ENCODE results near the gene S100A10.

DNA sequence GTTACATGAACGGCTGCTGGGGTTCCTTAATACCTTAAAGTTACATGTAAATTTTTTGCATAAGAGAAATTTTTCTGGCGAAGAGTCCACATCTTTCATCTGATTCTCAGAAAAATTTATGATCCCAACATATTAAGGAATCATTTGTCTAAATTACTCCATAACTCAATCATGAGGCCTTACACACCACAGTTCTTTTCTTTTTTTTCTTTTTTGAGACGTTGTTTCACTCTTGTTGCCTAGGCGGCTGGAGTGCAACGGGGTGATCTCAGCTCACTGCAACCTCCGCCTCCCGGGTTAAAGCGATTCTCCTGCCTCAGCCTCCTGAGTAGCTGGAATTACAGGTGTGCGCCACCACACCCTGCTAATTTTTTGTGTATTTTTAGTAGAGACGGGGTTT, 45.2 kb upstream of the S100A10 start:
- TF ChIP-seq, protein P1, sequence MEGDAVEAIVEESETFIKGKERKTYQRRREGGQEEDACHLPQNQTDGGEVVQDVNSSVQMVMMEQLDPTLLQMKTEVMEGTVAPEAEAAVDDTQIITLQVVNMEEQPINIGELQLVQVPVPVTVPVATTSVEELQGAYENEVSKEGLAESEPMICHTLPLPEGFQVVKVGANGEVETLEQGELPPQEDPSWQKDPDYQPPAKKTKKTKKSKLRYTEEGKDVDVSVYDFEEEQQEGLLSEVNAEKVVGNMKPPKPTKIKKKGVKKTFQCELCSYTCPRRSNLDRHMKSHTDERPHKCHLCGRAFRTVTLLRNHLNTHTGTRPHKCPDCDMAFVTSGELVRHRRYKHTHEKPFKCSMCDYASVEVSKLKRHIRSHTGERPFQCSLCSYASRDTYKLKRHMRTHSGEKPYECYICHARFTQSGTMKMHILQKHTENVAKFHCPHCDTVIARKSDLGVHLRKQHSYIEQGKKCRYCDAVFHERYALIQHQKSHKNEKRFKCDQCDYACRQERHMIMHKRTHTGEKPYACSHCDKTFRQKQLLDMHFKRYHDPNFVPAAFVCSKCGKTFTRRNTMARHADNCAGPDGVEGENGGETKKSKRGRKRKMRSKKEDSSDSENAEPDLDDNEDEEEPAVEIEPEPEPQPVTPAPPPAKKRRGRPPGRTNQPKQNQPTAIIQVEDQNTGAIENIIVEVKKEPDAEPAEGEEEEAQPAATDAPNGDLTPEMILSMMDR (conservative IDR thresholded peaks at IDR 0.05; ENCODE audit: low read depth, low read length): no peak
- no peak for TF ChIP-seq EZH2 (IDR thresholded peaks at IDR 0.05; ENCODE audit: low read length, unreplicated experiment)
- TF ChIP-seq EZH2phosphoT487 (IDR thresholded peaks at IDR 0.05; ENCODE audit: borderline replicate concordance, low read length): no peak

Measured in PC-3 (cell line).